AG04450 (cell line): ENCODE data around the gene CASKIN2. TPM values are rescaled to one million over a fixed set of nuclear protein-coding genes. Genes with fewer than 3 reads are reported as not detected.

ENCODE experiments used
- CTCF ChIA-PET: fragments of 300-600, 350-600 bp; formaldehyde crosslinking; extraction: SDS; loops from one replicate; lab custom pipeline; 2022; ENCODE audit warnings: antibody characterized with exemption, inconsistent platforms; lab: Charles Lee
- POLR2A ChIA-PET: fragments of 350-600 bp; formaldehyde crosslinking; extraction: SDS; loops from one replicate; lab custom pipeline; 2021; ENCODE audit warnings: antibody characterized with exemption, inconsistent platforms; lab: Yijun Ruan, JAX
- DNase-seq: peaks from one replicate; pipeline ENCODE4 v3.0.0-alpha.2; 2011; ENCODE audit warnings: low read depth, low spot score
- H3K27ac ChIP-seq: one replicate; pipeline ENCODE4 v1.5.1; 2012; ENCODE audit warnings: low read depth, low read length, control low read depth
- H3K27me3 ChIP-seq: one replicate; pipeline ENCODE4 v1.6.0; 2012; ENCODE audit warnings: low read length; ENCODE audit not compliant: control insufficient read depth, insufficient read depth
- H3K4me3 ChIP-seq: 2 replicates; pipeline ENCODE4 v1.5.1; 2011; ENCODE audit warnings: mild to moderate bottlenecking, low read depth, low read length, control low read depth
- H3K9me3 ChIP-seq: 2 replicates; pipeline ENCODE4 v1.5.1; 2012; ENCODE audit warnings: low read length; ENCODE audit not compliant: control insufficient read depth, insufficient read depth
- CTCF ChIP-seq: IDR thresholded peaks from 2 replicates; pipeline ENCODE4 v1.5.1; 2011; ENCODE audit warnings: low read depth, low read length, control low read depth, inconsistent platforms
- polyA plus RNA-seq: library from polyadenylated mRNA; depleted of rRNA; stranded (reverse); fragments of >200 nt; gene quantifications from 2 replicates; pipeline ENCODE4 v1.2.3, GENCODE V29; 2011

CASKIN2 gene
- polyA plus RNA-seq, 1 experiment, result 1.9 TPM

GRCh38 chr17:75530837-75531720 is 15.7 kb upstream of the CASKIN2 start:
- no peak overlapping the region for H3K27ac ChIP-seq

GRCh38 chr17:75526555-75527270 is 11.4 kb upstream of the CASKIN2 start:
- CTCF ChIA-PET, result interaction anchor here (0.6 kb wide), 1 partner anchor 220 kb away, joined by 10 read pairs; no protein-coding TSS in a partner anchor
- no peak overlapping the region for H3K27ac ChIP-seq
- no peak overlapping the region for H3K4me3 ChIP-seq
- H3K27me3 ChIP-seq, result peaks cover 18% of the 10 kb centered on the region
- H3K9me3 ChIP-seq, result no peaks in the 10 kb centered on the region; the same call in 1 of the 2 replicates
- DNase-seq, result no peak
- POLR2A ChIA-PET, result no interaction called here
- no peak for TF ChIP-seq CTCF

More at GRCh38 chr17:75530837-75531720, 15.7 kb upstream of the CASKIN2 start:
- POLR2A ChIA-PET, result interaction anchor here (1.5 kb wide), 1 partner anchor 15 kb away, joined by 3 read pairs; the partner anchor contains the start of gene TSEN54
- Histone ChIP-seq H3K9me3 (no peaks in the 10 kb centered on the region; the same call in 1 of the 2 replicates), H3K27me3 (peaks cover 31% of the 10 kb centered on the region), H3K4me3 (no peak overlapping the region)
- TF ChIP-seq CTCF, result no peak
- CTCF ChIA-PET, result interaction anchor here (0.5 kb wide), 1 partner anchor 67 kb away, joined by 3 read pairs; no protein-coding TSS in a partner anchor
- no peak for DNase-seq

GRCh38 chr17:75525806-75526554 is 10.6 kb upstream of the CASKIN2 start:
- TF ChIP-seq CTCF, result no peak
- Histone ChIP-seq H3K4me3 (peak overlapping the region; percentile 37; the same call in 1 of the 2 replicates), H3K9me3 (no peaks in the 10 kb centered on the region; the same call in 1 of the 2 replicates), H3K27ac (no peak overlapping the region), H3K27me3 (peaks cover 18% of the 10 kb centered on the region)
- POLR2A ChIA-PET, result interaction anchor here (1.0 kb wide), 1 partner anchor 9 kb away, joined by 4 read pairs; the partner anchor contains the start of gene TSEN54
- CTCF ChIA-PET, result no interaction called here
- DNase-seq, result no peak

GRCh38 chr17:75524970-75525805 is 9.9 kb upstream of the CASKIN2 start, which contains the start of gene LLGL2:
TSS of gene LLGL2 (plus strand) at chr17:75525697. CDS start at chr17:75543427, 17,730 bp downstream.
- H3K27ac ChIP-seq, result no peak within 1 kb of the TSS
- peak within 1 kb of the TSS; percentile 49 for H3K4me3 ChIP-seq
- no peak for DNase-seq
- 0 out of 2 replicates have a peak, but pooled peaks have one; percentile 16 for TF ChIP-seq CTCF
- no peaks in the 10 kb centered on the region; the same call in 1 of the 2 replicates for H3K9me3 ChIP-seq
- H3K27me3 ChIP-seq, result peaks cover 16% of the 10 kb centered on the region
- CTCF ChIA-PET, result interaction anchor here (0.6 kb wide), 2 partner anchors 145 to 1099 kb away, joined by 4 to 5 read pairs; no protein-coding TSS in a partner anchor
- POLR2A ChIA-PET, result interaction anchor here (0.6 to 1.0 kb wide), 2 partner anchors 9 to 63 kb away, joined by 4 read pairs; partner anchors contain the start of gene TSEN54
